Right lobe of liver (tissue), 6 donors: Measurements from ENCODE around the gene VAV2. TPM values are rescaled to one million over a fixed set of nuclear protein-coding genes. Genes with fewer than 3 reads are reported as not detected.

Source experiments
- ATAC-seq, 4 donors: fragments of 200-7000 bp; cut with Tn5 transposase; one replicate each; pipeline ENCODE4 v1.9.1; 2020; ENCODE audit warnings: mild to moderate bottlenecking in 4 of 4, moderate library complexity in 4 of 4
- DNase-seq, 3 donors: peaks; one replicate each; pipeline ENCODE4 v3.0.0-alpha.2; 2020
- H3K27ac ChIP-seq, 3 donors: fragments of 200-600 bp; one replicate each; pipeline ENCODE4 v1.8.0; 2022
- H3K27me3 ChIP-seq, 2 donors: fragments of 200-600 bp; one replicate each; pipeline ENCODE4 v1.8.0; 2022
- H3K36me3 ChIP-seq, 4 donors: fragments of 200-600 bp; sonication (generic) in 1 of 4; one replicate each; pipeline versions ENCODE4 v1.5.1 to v1.8.0; 2017 to 2022; ENCODE audit warnings: control low read depth in 1 of 4
- H3K4me1 ChIP-seq, 4 donors: fragments of 200-600 bp; sonication (generic) in 1 of 4; one replicate each; pipeline versions ENCODE4 v1.5.1 to v1.8.0; 2017 to 2022; ENCODE audit warnings: control low read depth in 1 of 4
- H3K4me3 ChIP-seq, 3 donors: fragments of 200-600 bp; one replicate each; pipeline ENCODE4 v1.8.0; 2022
- H3K9me3 ChIP-seq, 4 donors: fragments of 200-600 bp; sonication (generic) in 1 of 4; one replicate each; pipeline versions ENCODE4 v1.5.1 to v1.8.0; 2017 to 2022; ENCODE audit warnings: control low read depth in 1 of 4
- CTCF ChIP-seq, 4 donors: fragments of 200-600 bp in 3 of 4; fragments of 450-650 bp in 1 of 4; IDR thresholded peaks; one replicate each; pipeline versions ENCODE4 v1.5.1 to v1.8.0; 2016 to 2022; ENCODE audit warnings: antibody characterized with exemption in 4 of 4, mild to moderate bottlenecking in 2 of 4
- POLR2A ChIP-seq: fragments of 450-650 bp; IDR thresholded peaks from one replicate; pipeline ENCODE4 v1.6.1; 2017; ENCODE audit warnings: antibody characterized with exemption, mild to moderate bottlenecking
- WGBS: methylation state at CpG from one replicate; pipeline ENCODE4 v1.1.6; 2018; ENCODE audit warnings: low coverage, low lambda C conversion rate; ENCODE audit not compliant: insufficient coverage; ENCODE audit errors: missing lambda C conversion rate; 5-methylcytosine and 5-hydroxymethylcytosine counted together
- intact Hi-C, 2 donors: fragments of 100-400 bp; cut with DNase I; formaldehyde crosslinking; loops; one replicate each; pipeline versions ENCODE4 v1.11.2 to v1.14.1; 2022
- total RNA-seq, 6 experiments: library from RNA; depleted of rRNA in 2 of 6; stranded (reverse); fragments of >200 nt in 2 of 6; fragmentation: NEBNext Ultra II Directional in 3 of 6; extraction: Animal tissue kit (Norgen Biotek cat#: 25700) in 3 of 6; gene quantifications; one replicate each; pipeline versions ENCODE4 v1.1.0 to v1.2.4, GENCODE V29; 2016 to 2023
- donor health status: DM: no; HTN: yes; CAD: no.
- donor health status: DM: no; HTN: no; CAD: no.
- donor health status: DM: no; HTN: no; CAD: no.
- donor health status: DM: no; HTN: yes; CAD: no.
- donor health status: DM: no; HTN: yes; CAD: no.

VAV2 gene
- total RNA-seq, 6 experiments from 2014 or later: 30.1 to 44.3 (median 34.9) TPM

- TF ChIP-seq CTCF (IDR thresholded peaks at IDR 0.05) (no peak), POLR2A (no peak)
- H3K4me3 ChIP-seq: no peak overlapping the region
- H3K4me1 ChIP-seq: peaks cover 0 to 5% (median 2%) of the 10 kb centered on the region in 4 donors
- peaks cover 0 to 21% (median 2%) of the 10 kb centered on the region in 4 donors for H3K36me3 ChIP-seq
- no peak for DNase-seq
- no peaks in the 10 kb centered on the region for H3K27me3 ChIP-seq
- H3K9me3 ChIP-seq: no peaks in the 10 kb centered on the region
- ATAC-seq: no peak
- intact Hi-C loops: loop anchor here in 1 of 2 donors (10.0 kb wide), 1 partner anchor 307 kb away; no protein-coding TSS in a partner anchor
- WGBS: 82% methylated on average over 11 of the region's 22 CpGs
- no peak overlapping the region for H3K27ac ChIP-seq
Observed at GRCh38 chr9:133797406-133798105, 194.6 kb downstream of the VAV2 start.

- TF ChIP-seq CTCF (IDR thresholded peaks at IDR 0.05): no peak
- TF ChIP-seq POLR2A: no peak
- Histone ChIP-seq H3K27ac (no peak overlapping the region), H3K4me3 (no peak overlapping the region), H3K36me3 (peaks cover 0 to 23% (median under 1%) of the 10 kb centered on the region in 4 donors), H3K27me3 (no peaks in the 10 kb centered on the region), H3K9me3 (no peaks in the 10 kb centered on the region), H3K4me1 (peaks cover 0 to 5% (median 2%) of the 10 kb centered on the region in 4 donors)
- intact Hi-C loops: loop anchor here in 1 of 2 donors (10.0 kb wide), 1 partner anchor 308 kb away; no protein-coding TSS in a partner anchor
- no peak for DNase-seq
- ATAC-seq: no peak
- WGBS: no CpG with 5 or more reads among the region's 11 CpGs
Observed at GRCh38 chr9:133796562-133796961, 195.6 kb downstream of the VAV2 start.

GRCh38 chr9:133795049-133795448 is 197.1 kb downstream of the VAV2 start:
- no CpG with 5 or more reads among the region's 8 CpGs for WGBS
- H3K36me3 ChIP-seq: peaks cover 0 to 33% (median 3%) of the 10 kb centered on the region in 4 donors

GRCh38 chr9:133794016-133794760 is 197.9 kb downstream of the VAV2 start:
- intact Hi-C loops: loop anchor here (5.0 to 10.0 kb wide), 3 partner anchors 198 to 311 kb away; partner anchors contain the start of gene VAV2 (in 1 of the 2)
- H3K9me3 ChIP-seq: no peaks in the 10 kb centered on the region
- H3K36me3 ChIP-seq: peaks cover 0 to 33% (median 3%) of the 10 kb centered on the region in 4 donors
- H3K27ac ChIP-seq: no peak overlapping the region
- H3K4me3 ChIP-seq: no peak overlapping the region
- WGBS: no CpG with 5 or more reads among the region's 27 CpGs
- TF ChIP-seq CTCF (IDR thresholded peaks at IDR 0.05): no peak
- TF ChIP-seq POLR2A: no peak
- ATAC-seq (no peak), DNase-seq (no peak)
- no peaks in the 10 kb centered on the region for H3K27me3 ChIP-seq
- peaks cover 0 to 21% (median 9%) of the 10 kb centered on the region in 4 donors for H3K4me1 ChIP-seq

More at GRCh38 chr9:133795049-133795448, 197.1 kb downstream of the VAV2 start:
- Histone ChIP-seq H3K4me1 (peaks cover 0 to 12% (median 5%) of the 10 kb centered on the region in 4 donors), H3K27ac (no peak overlapping the region), H3K4me3 (no peak overlapping the region), H3K9me3 (no peaks in the 10 kb centered on the region), H3K27me3 (no peaks in the 10 kb centered on the region)
- DNase-seq (no peak), ATAC-seq (no peak)
- intact Hi-C loops: loop anchor here in 1 of 2 donors (10.0 kb wide), 1 partner anchor 310 kb away; no protein-coding TSS in a partner anchor
- TF ChIP-seq POLR2A (no peak), CTCF (IDR thresholded peaks at IDR 0.05) (no peak)
